GM18951 (cell line): ENCODE results near the gene WDR41.

ENCODE experiments used
- POLR2A ChIP-seq: IDR thresholded peaks from 4 replicates; pipeline ENCODE4 v1.6.1; 2011; ENCODE audit warnings: mild to moderate bottlenecking; ENCODE audit not compliant: insufficient read length, insufficient read depth; ENCODE audit errors: extremely low read depth
- in situ Hi-C: fragments of 300-500 bp; cut with MboI; formaldehyde crosslinking; loops from one replicate; pipeline ENCODE4 v1.12.0; 2022; ENCODE audit warnings: low sequenced_read_pairs, mixed read lengths, inconsistent platforms; ENCODE audit not compliant: unreplicated experiment

Gene WDR41

GRCh38 chr5:77463905-77464304 is 28.2 kb downstream of the WDR41 start:
- no peak for TF ChIP-seq POLR2A
- in situ Hi-C loops, result no loop called here

- in situ Hi-C loops, result no loop called here
- no peak for TF ChIP-seq POLR2A
These were observed 30.8 kb downstream of the WDR41 start for GRCh38 chr5:77461287-77461686.

GRCh38 chr5:77454123-77454522 is 38.0 kb downstream of the WDR41 start:
- in situ Hi-C loops, result no loop called here
- no peak for TF ChIP-seq POLR2A

GRCh38 chr5:77452351-77452750 is 39.8 kb downstream of the WDR41 start:
- TF ChIP-seq POLR2A, result no peak
- in situ Hi-C loops, result no loop called here

GRCh38 chr5:77449981-77450380 is 42.1 kb downstream of the WDR41 start:
- in situ Hi-C loops, result no loop called here
- no peak for TF ChIP-seq POLR2A

GRCh38 chr5:77449277-77449676 is 42.8 kb downstream of the WDR41 start:
- in situ Hi-C loops, result no loop called here
- TF ChIP-seq POLR2A, result no peak

GRCh38 chr5:77448831-77449230 is 43.3 kb downstream of the WDR41 start:
- no peak for TF ChIP-seq POLR2A
- in situ Hi-C loops, result no loop called here

- in situ Hi-C loops, result no loop called here
- no peak for TF ChIP-seq POLR2A
These were observed 47.8 kb downstream of the WDR41 start for GRCh38 chr5:77444356-77444755.

GRCh38 chr5:77443670-77444069 is 48.4 kb downstream of the WDR41 start:
- in situ Hi-C loops, result no loop called here
- no peak for TF ChIP-seq POLR2A

GRCh38 chr5:77438071-77438470 is 54.0 kb downstream of the WDR41 start:
- no peak for TF ChIP-seq POLR2A
- in situ Hi-C loops, result no loop called here

- TF ChIP-seq POLR2A, result no peak
- in situ Hi-C loops, result no loop called here
These were observed 54.9 kb downstream of the WDR41 start for GRCh38 chr5:77437194-77437593.

- no peak for TF ChIP-seq POLR2A
- in situ Hi-C loops, result no loop called here
These were observed 60.4 kb downstream of the WDR41 start for GRCh38 chr5:77431719-77432118.

GRCh38 chr5:77431286-77431685 is 60.8 kb downstream of the WDR41 start:
- TF ChIP-seq POLR2A, result no peak
- in situ Hi-C loops, result no loop called here

- TF ChIP-seq POLR2A, result no peak
- in situ Hi-C loops, result no loop called here
These were observed 61.4 kb downstream of the WDR41 start for GRCh38 chr5:77430726-77431125.

- TF ChIP-seq POLR2A, result no peak
- in situ Hi-C loops, result no loop called here
These were observed 63.6 kb downstream of the WDR41 start for GRCh38 chr5:77428526-77428925.
